A549 (cell line): ENCODE results near the gene ETS2. TPM values are rescaled to one million over a fixed set of nuclear protein-coding genes. Genes with fewer than 3 reads are reported as not detected.

Experiments
- ATAC-seq, 2 experiments: fragments of 200-7000 bp in 1 of 2; fragments of >200 bp in 1 of 2; cut with Nextera tagmentation in 1 of 2; cut with Tn5 transposase in 1 of 2; 3 replicates each; pipeline versions ENCODE4 v1.8.0 to v1.9.1; 2018 to 2020; ENCODE audit warnings: mild to moderate bottlenecking in 1 of 2, moderate library complexity in 1 of 2
- CTCF ChIA-PET: fragments of 300-600 bp; sonication (Branson Sonifier 250); formaldehyde crosslinking; extraction: SDS; loops from one replicate; lab custom pipeline; 2021; ENCODE audit warnings: antibody characterized with exemption, inconsistent platforms; lab: Yijun Ruan, JAX
- POLR2A ChIA-PET: fragments of 350-600 bp; formaldehyde crosslinking; extraction: SDS; loops from one replicate; lab custom pipeline; 2021; ENCODE audit warnings: antibody characterized with exemption, inconsistent platforms; lab: Yijun Ruan, JAX
- DNase-seq, 2 experiments: peaks; one replicate each; pipeline versions ENCODE4 v3.0.0 to v3.0.0-alpha.2; 2011 to 2016; ENCODE audit warnings: low read depth in 1 of 2, low spot score in 1 of 2
- FAIRE-seq: peaks from 2 replicates; lab custom pipeline; 2011; peaks lifted over from hg19 to GRCh38; lab: Jason Lieb, UNC
- H3K27ac ChIP-seq, 2 experiments: fragments of >200 bp; sonication (Bioruptor Twin); formaldehyde crosslinking; 3 replicates each; pipeline ENCODE4 v1.5.1; 2016 to 2017
- H3K4me1 ChIP-seq: fragments of >200 bp; sonication (Bioruptor Twin); formaldehyde crosslinking; 3 replicates; pipeline ENCODE4 v1.6.1; 2016
- H3K4me2 ChIP-seq: fragments of >200 bp; sonication (Bioruptor Twin); formaldehyde crosslinking; 3 replicates; pipeline ENCODE4 v1.6.1; 2016
- H3K4me3 ChIP-seq: fragments of >200 bp; sonication (Bioruptor Twin); formaldehyde crosslinking; 3 replicates; pipeline ENCODE4 v1.5.1; 2016
- H3K9me3 ChIP-seq: fragments of >200 bp; sonication (Bioruptor Twin); formaldehyde crosslinking; 3 replicates; pipeline ENCODE4 v1.6.1; 2016
- ATOH8 ChIP-seq: fragments of 250-450 bp; sonication (Bioruptor Pico); IDR thresholded peaks from 2 replicates; pipeline ENCODE4 v1.5.0; 2020; ENCODE audit warnings: low read depth, mild to moderate bottlenecking, moderate library complexity
- BCL3 ChIP-seq: fragments of >200 bp; sonication (Bioruptor Twin); formaldehyde crosslinking; IDR thresholded peaks from 3 replicates; pipeline ENCODE4 v1.6.1; 2016
- CEBPB ChIP-seq, 2 experiments: fragments of >200 bp in 1 of 2; sonication (Bioruptor Twin) in 1 of 2; formaldehyde crosslinking in 1 of 2; IDR thresholded peaks; 2 replicates each; pipeline ENCODE4 v1.6.1; 2012 to 2016
- CHD4 ChIP-seq: fragments of 200-600 bp; sonication (generic); IDR thresholded peaks from 2 replicates; pipeline ENCODE4 v1.6.1; 2016; ENCODE audit warnings: antibody characterized with exemption, mild to moderate bottlenecking, borderline replicate concordance
- E2F6 ChIP-seq: IDR thresholded peaks from 2 replicates; pipeline ENCODE4 v1.6.1; 2012; ENCODE audit warnings: low read depth, borderline replicate concordance
- ELK1 ChIP-seq: fragments of 150-350 bp; IDR thresholded peaks from 2 replicates; pipeline ENCODE4 v1.6.1; 2014; ENCODE audit warnings: low read depth, mild to moderate bottlenecking, low read length
- EP300 ChIP-seq, 2 experiments: fragments of >200 bp; sonication (Bioruptor Twin); formaldehyde crosslinking; IDR thresholded peaks; 2 replicates in 1 of 2; 3 replicates in 1 of 2; pipeline ENCODE4 v1.6.1; 2016 to 2017
- ESRRA ChIP-seq: fragments of 150-350 bp; IDR thresholded peaks from 2 replicates; pipeline ENCODE4 v1.6.1; 2014; ENCODE audit warnings: mild to moderate bottlenecking, low read length, borderline replicate concordance
- FOSB ChIP-seq: fragments of 250-450 bp; sonication (Bioruptor Pico); IDR thresholded peaks from 2 replicates; pipeline ENCODE4 v1.5.0; 2020; ENCODE audit warnings: mild to moderate bottlenecking, moderate library complexity
- FOSL2 ChIP-seq, 2 experiments: fragments of 450-650 bp in 1 of 2; fragments of >200 bp in 1 of 2; sonication (Bioruptor Twin) in 1 of 2; formaldehyde crosslinking; IDR thresholded peaks; 2 replicates each; pipeline versions ENCODE4 v1.5.0 to v1.6.1; 2016 to 2020; ENCODE audit warnings: mild to moderate bottlenecking in 1 of 2, moderate library complexity in 1 of 2
- GATA3 ChIP-seq: IDR thresholded peaks from 2 replicates; pipeline ENCODE4 v1.6.1; 2012; ENCODE audit warnings: borderline replicate concordance
- HDAC2 ChIP-seq: fragments of 200-600 bp; sonication (generic); IDR thresholded peaks from 2 replicates; pipeline ENCODE4 v1.6.1; 2016
- HES2 ChIP-seq: fragments of >200 bp; sonication (Bioruptor Twin); formaldehyde crosslinking; IDR thresholded peaks from 2 replicates; pipeline ENCODE4 v1.6.1; 2016
- JUN ChIP-seq, 2 experiments: fragments of >200 bp; sonication (Bioruptor Twin); formaldehyde crosslinking; IDR thresholded peaks; 2 replicates in 1 of 2; 3 replicates in 1 of 2; pipeline ENCODE4 v1.6.1; 2016 to 2017
- JUNB ChIP-seq: fragments of >200 bp; sonication (Bioruptor Twin); formaldehyde crosslinking; IDR thresholded peaks from 2 replicates; pipeline ENCODE4 v1.6.1; 2016
- KDM1A ChIP-seq: fragments of 200-600 bp; sonication (generic); IDR thresholded peaks from 2 replicates; pipeline ENCODE4 v1.6.1; 2016; ENCODE audit warnings: low read depth, mild to moderate bottlenecking
- MAFK ChIP-seq: fragments of 450-650 bp; IDR thresholded peaks from 2 replicates; pipeline ENCODE4 v1.6.1; 2014; ENCODE audit not compliant: partially characterized antibody
- MAX ChIP-seq: IDR thresholded peaks from 2 replicates; pipeline ENCODE4 v1.6.1; 2012
- MYC ChIP-seq: IDR thresholded peaks from 2 replicates; pipeline ENCODE4 v1.6.1; 2012; ENCODE audit warnings: mild to moderate bottlenecking, inconsistent platforms, low read length, improper control_type of control experiment, borderline replicate concordance
- PBX3 ChIP-seq: IDR thresholded peaks from 2 replicates; pipeline ENCODE4 v1.6.1; 2012
- RAD21 ChIP-seq, 2 experiments: fragments of >200 bp in 1 of 2; sonication (Bioruptor Twin) in 1 of 2; formaldehyde crosslinking in 1 of 2; IDR thresholded peaks in 1 of 2; conservative IDR thresholded peaks in 1 of 2; 2 replicates in 1 of 2; 3 replicates in 1 of 2; pipeline ENCODE4 v1.6.1; 2012 to 2018; ENCODE audit warnings: inconsistent platforms in 1 of 2
- SMC3 ChIP-seq: fragments of >200 bp; sonication (Bioruptor Twin); formaldehyde crosslinking; IDR thresholded peaks from 3 replicates; pipeline ENCODE4 v1.6.1; 2018; ENCODE audit warnings: inconsistent platforms
- SREBF2 ChIP-seq: fragments of 450-650 bp; IDR thresholded peaks from 2 replicates; pipeline ENCODE4 v1.6.1; 2014; ENCODE audit warnings: mild to moderate bottlenecking, moderate library complexity
- USF2 ChIP-seq: fragments of 450-650 bp; IDR thresholded peaks from 2 replicates; pipeline ENCODE4 v1.6.1; 2014; ENCODE audit warnings: antibody characterized with exemption
- ZC3H11A ChIP-seq: fragments of 450-650 bp; IDR thresholded peaks from 2 replicates; pipeline ENCODE4 v1.6.1; 2014; ENCODE audit warnings: antibody characterized with exemption, mild to moderate bottlenecking
- ZFP36 ChIP-seq: fragments of 450-650 bp; IDR thresholded peaks from 2 replicates; pipeline ENCODE4 v1.6.1; 2014; ENCODE audit warnings: borderline replicate concordance; ENCODE audit not compliant: partially characterized antibody
- WGBS: methylation state at CpG from one replicate; pipeline ENCODE4 v1.1.6; 2017; ENCODE audit errors: missing lambda C conversion rate; 5-methylcytosine and 5-hydroxymethylcytosine counted together
- polyA plus RNA-seq, 4 experiments: library from polyadenylated mRNA; depleted of rRNA in 3 of 4; stranded (reverse); fragments of >200 nt; fragmentation: RNase III in 1 of 4; extraction: RNeasy Plus Mini Kit Qiagen cat#74134 plus additional on column Dnase treatment in 1 of 4; gene quantifications; 2 replicates in 3 of 4; 3 replicates in 1 of 4; pipeline ENCODE4 v1.2.3, GENCODE V29; 2011 to 2017

The ETS2 gene
- polyA plus RNA-seq, 2 of the 4 experiments (the other 2 are of a cell fraction): 41.6 to 45.5 TPM

- no peak overlapping the region for H3K4me3 ChIP-seq
- no peak for FAIRE-seq
- H3K27ac ChIP-seq: peak overlapping the region; percentile 89 to 95
- POLR2A ChIA-PET: interaction anchor here (1.2 to 2.0 kb wide), 2 partner anchors 11 to 396 kb away, joined by 3 to 10 read pairs; partner anchors contain the start of gene PSMG1
- DNase-seq: no peak
- H3K9me3 ChIP-seq: peaks cover 11% of the 10 kb centered on the region; the same call in 1 of the 3 replicates
- ATAC-seq: no peak
- TF ChIP-seq ELK1: no peak
- TF ChIP-seq ZC3H11A: no peak
- no peak for TF ChIP-seq USF2
- no peak for TF ChIP-seq KDM1A
- no peak for TF ChIP-seq MAX
- no peak for TF ChIP-seq MYC
- CTCF ChIA-PET: interaction anchor here (0.8 to 3.3 kb wide), 5 partner anchors 12 to 53 kb away, joined by 3 to 13 read pairs (median 4); no protein-coding TSS in a partner anchor
- H3K4me1 ChIP-seq: peaks cover 37% of the 10 kb centered on the region
- 43% methylated on average over 6 of the region's 6 CpGs for WGBS
- H3K4me2 ChIP-seq: peak overlapping the region; percentile 77
Measured at GRCh38 chr21:38787016-38787415, 18.7 kb upstream of the ETS2 start.

GRCh38 chr21:38787461-38788274, 18.1 kb upstream of the ETS2 start:
- WGBS: 22% methylated on average over 16 of the region's 19 CpGs
- DNase-seq: peak; percentile 79 to 90
- Histone ChIP-seq H3K4me2 (peak overlapping the region; percentile 77), H3K4me1 (peaks cover 37% of the 10 kb centered on the region), H3K27ac (peak overlapping the region; percentile 89 to 95), H3K4me3 (0 out of 3 replicates have a peak overlapping the region, but pooled peaks have one; percentile 17), H3K9me3 (0 out of 3 replicates have a peak, but pooled peaks cover 10% of the 10 kb centered on the region)
- ChIA-PET CTCF (interaction anchor here (0.8 to 2.2 kb wide), 7 partner anchors 10 to 53 kb away, joined by 3 to 5 read pairs (median 3); no protein-coding TSS in a partner anchor), POLR2A (interaction anchor here (0.6 to 2.0 kb wide), 3 partner anchors 10 to 396 kb away, joined by 3 to 10 read pairs (median 3); partner anchors contain the start of gene PSMG1)
- TF ChIP-seq RAD21 (conservative IDR thresholded peaks at IDR 0.05 in 1 of 2, IDR thresholded peaks at IDR 0.05 in 1 of 2): peak; percentile 18 to 63; a peak in 3 of 5 replicates
- TF ChIP-seq JUN (IDR thresholded peaks at IDR 0.05): peak; percentile 74 to 82; a peak in 4 of 5 replicates
- TF ChIP-seq E2F6: peak; percentile 21; the same call in 1 of the 2 replicates
- peak; percentile 78 to 86 for TF ChIP-seq CEBPB (IDR thresholded peaks at IDR 0.05)
- TF ChIP-seq EP300 (IDR thresholded peaks at IDR 0.05): peak; percentile 55 to 80; a peak in 3 of 5 replicates
- peak; percentile 98 for TF ChIP-seq GATA3
- TF ChIP-seq ATOH8 (CRISPR knock-in tag): peak; percentile 29; the same call in 1 of the 2 replicates
- TF ChIP-seq PBX3: 0 out of 2 replicates have a peak, but pooled peaks have one; percentile 26
- no peak for TF ChIP-seq SREBF2
- TF ChIP-seq FOSL2 (IDR thresholded peaks at IDR 0.05): peak; percentile 95
- peak; percentile 96 for TF ChIP-seq FOSL2 (CRISPR knock-in tag; IDR thresholded peaks at IDR 0.05)
- TF ChIP-seq JUNB: peak; percentile 96
- no peak for TF ChIP-seq CHD4
- TF ChIP-seq SMC3: peak; percentile 43
- TF ChIP-seq ZFP36: no peak
- 0 out of 2 replicates have a peak, but pooled peaks have one; percentile 28 for TF ChIP-seq HES2
- TF ChIP-seq ESRRA: peak; percentile 69
- TF ChIP-seq FOSB (CRISPR knock-in tag): no peak
- TF ChIP-seq BCL3: peak; percentile 27; the same call in 1 of the 3 replicates
- TF ChIP-seq HDAC2: no peak
- peak; percentile 68 for TF ChIP-seq MAX
- no peak for TF ChIP-seq MAFK
- FAIRE-seq: no peak
- ATAC-seq: peak; percentile 98 to 99
